GM21390 (cell line): ENCODE data around the gene ANO9.

Experiments used
- ATAC-seq: cut with Tn5 transposase; IDR thresholded peaks from one replicate; pipeline ENCODE4 v1.9.1; 2021; ENCODE audit not compliant: unreplicated experiment

The ANO9 gene

GRCh38 chr11:453564-453963 is 11.8 kb upstream of the ANO9 start:
- no peak for ATAC-seq

GRCh38 chr11:452916-453527 is 11.2 kb upstream of the ANO9 start:
- ATAC-seq, result no peak

GRCh38 chr11:452203-452744 is 10.5 kb upstream of the ANO9 start:
- ATAC-seq, result no peak

- ATAC-seq, result no peak
Observed at GRCh38 chr11:451738-452137, 9.9 kb upstream of the ANO9 start.

GRCh38 chr11:450809-451451 is 9.1 kb upstream of the ANO9 start:
- ATAC-seq, result peak; percentile 1

GRCh38 chr11:449889-450808 is 8.3 kb upstream of the ANO9 start, which contains the start of gene PTDSS2:
TSS of gene PTDSS2 (plus strand) at chr11:450279. CDS start at chr11:450456, 177 bp downstream.
- ATAC-seq, result peak; percentile 71

GRCh38 chr11:447923-448731 is 6.3 kb upstream of the ANO9 start:
- peak; percentile 60 for ATAC-seq

GRCh38 chr11:446891-447290 is 5.1 kb upstream of the ANO9 start:
- ATAC-seq, result no peak

GRCh38 chr11:445765-446588 is 4.2 kb upstream of the ANO9 start:
- ATAC-seq, result no peak

GRCh38 chr11:444396-445144 is 2.8 kb upstream of the ANO9 start:
- no peak for ATAC-seq

GRCh38 chr11:443542-444199 is 1.9 kb upstream of the ANO9 start:
- no peak for ATAC-seq

- ATAC-seq, result no peak
Observed at GRCh38 chr11:442611-443081, 835 bp upstream of the ANO9 start.

GRCh38 chr11:441043-441417 is 781 bp downstream of the ANO9 start:
- ATAC-seq, result no peak

- ATAC-seq, result no peak
Observed at GRCh38 chr11:440065-441042, 1.5 kb downstream of the ANO9 start.

- ATAC-seq, result no peak
Observed at GRCh38 chr11:439315-440064, 2.3 kb downstream of the ANO9 start.

- no peak for ATAC-seq
Observed at GRCh38 chr11:438101-438844, 3.5 kb downstream of the ANO9 start.
